DMS53 treated with DMSO at 0.1 percent for 48 hours (cell line): ENCODE results near the gene UBA6.
"Not testable (repeated sequence)": the region's sequence is repeated elsewhere in the genome, so short reads cannot be mapped to it uniquely, and the experiment has no call there.

Experiments
- DNase-seq: peaks from one replicate; lab custom pipeline; 2025; ENCODE audit not compliant: unreplicated experiment; lab: John Stamatoyannopoulos, UW

Gene UBA6

DNA sequence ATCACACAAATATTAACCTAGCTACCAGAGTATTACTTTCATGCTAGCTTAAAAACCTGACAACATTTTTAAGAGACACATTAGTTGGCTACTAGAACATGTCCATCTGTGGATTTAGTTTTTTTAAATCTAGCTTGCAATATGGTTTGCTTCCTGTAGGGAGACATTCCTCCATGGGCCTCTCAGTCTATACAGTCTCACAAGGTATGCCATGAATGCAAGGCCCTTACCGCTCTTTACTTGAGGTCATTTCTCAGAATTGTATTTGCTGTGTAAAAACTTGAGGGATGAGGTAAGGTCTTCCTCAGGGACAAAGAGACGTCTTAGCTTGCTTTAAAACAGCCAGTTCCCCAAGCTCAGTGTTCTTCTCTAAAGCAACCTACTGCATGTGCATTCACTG is 26.9 kb downstream of the UBA6 start:
- DNase-seq, result no peak

DNA sequence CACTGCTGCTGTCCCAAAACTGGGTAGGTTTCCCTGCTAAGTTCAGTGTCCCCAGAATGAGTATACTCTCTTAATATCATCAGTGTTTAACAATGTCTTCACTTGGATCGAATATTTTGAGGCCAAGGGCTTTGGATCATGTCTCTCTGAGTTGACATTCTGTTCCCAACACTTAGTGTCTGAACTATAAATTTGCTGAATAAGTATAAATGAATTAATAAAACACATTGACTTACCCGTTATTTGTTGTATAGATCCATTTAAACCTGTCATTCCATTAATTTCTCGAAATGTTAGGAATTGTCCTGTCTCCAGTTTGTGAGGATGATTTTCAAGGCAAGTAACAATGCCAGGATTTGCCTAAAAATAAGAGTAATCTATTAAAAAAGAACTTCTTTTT is 32.6 kb downstream of the UBA6 start:
- DNase-seq, result no peak

DNA sequence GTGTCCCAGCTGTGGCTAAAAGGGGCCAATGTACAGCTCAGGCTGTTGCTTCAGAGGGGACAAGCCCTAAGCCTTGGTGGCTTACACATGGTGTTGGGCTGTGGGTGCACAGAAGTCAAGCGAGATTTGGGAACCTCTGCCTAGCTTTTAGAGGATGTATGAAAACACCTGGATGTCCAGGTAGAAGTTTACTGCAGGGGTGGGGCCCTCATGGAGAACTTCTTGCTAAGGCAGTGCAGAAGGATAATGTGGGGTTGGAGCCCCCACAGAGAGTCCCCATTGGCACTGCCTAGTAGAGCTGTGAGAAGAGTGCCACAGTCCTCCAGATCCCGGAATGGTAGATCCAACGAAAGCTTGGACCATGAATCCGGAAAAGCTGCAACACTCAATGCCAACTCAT is 40.5 kb downstream of the UBA6 start:
- DNase-seq, result no peak

DNA sequence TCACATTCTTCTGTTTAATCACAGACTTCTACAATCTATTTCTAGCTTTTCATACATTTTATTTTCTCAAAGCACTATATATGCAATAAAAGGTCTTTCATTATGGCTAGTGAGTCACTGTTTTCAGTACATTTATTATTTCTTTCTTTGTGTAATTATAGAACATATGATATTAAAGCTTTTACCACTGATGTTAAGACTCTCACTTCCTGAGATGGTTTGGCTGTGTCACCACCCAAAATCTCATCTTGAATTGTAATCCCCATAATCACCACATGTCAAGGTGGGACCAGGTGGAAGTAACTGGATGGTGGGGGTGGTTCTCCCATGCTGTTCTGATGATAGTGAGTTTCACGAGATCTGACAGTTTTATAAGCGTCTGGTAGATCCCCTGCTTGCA is 41.9 kb downstream of the UBA6 start:
- no peak for DNase-seq

DNA sequence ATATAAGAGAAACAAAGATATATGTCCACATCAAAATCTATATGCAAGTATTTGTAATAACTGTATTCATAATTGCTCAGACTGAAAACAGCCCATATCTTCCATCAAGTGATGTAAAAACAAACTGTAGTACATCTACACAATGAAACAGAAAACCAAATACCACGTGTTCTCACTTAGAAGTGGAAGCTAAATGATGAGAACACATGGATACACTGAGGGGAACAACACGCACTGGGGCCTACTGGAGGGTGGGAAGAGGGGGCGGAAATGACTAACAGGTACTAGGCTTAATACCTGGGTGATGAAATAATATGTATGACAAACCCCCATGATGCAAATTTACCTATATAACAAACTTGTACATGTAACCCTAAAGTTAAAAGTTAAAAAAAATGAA is 42.7 kb downstream of the UBA6 start:
- no peak for DNase-seq

DNA sequence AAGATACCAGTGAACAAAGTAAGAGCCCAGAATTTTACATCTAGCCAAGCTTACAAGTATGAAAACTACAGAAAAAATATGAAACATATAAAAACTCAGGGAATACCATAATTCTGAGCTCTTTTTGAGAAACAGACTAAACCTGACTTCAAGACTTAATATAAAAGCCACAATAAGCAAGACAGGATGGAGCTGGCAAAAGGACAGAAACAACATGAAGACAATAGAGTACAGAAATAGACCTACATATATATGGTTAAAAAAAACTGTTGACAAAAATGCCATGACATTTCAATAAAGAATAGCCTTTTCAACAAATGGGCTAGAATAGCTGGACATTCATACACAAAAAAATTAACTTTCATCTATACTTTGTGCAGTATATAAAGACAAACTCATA is 49.4 kb downstream of the UBA6 start:
- no peak for DNase-seq

DNA sequence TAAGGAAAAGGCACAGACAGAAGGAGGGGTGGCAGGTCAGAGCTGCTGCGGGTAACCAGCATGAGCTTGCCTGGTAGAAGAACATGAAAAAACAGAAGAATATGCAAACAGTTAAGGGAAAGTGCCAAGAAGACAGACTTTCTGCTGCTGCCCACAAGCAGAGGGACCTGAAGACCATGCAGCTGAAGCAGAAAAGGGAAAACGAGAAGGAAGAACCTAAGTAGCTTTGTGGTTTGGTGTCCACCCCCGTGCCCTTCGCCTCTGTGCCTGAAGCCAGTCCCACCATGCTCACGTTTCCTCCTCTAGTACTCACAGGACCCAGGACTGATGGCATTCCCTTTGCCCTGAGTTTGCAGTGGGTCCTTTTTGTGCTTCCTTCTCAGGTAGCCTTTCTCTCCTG is 62.8 kb downstream of the UBA6 start:
- no peak for DNase-seq

DNA sequence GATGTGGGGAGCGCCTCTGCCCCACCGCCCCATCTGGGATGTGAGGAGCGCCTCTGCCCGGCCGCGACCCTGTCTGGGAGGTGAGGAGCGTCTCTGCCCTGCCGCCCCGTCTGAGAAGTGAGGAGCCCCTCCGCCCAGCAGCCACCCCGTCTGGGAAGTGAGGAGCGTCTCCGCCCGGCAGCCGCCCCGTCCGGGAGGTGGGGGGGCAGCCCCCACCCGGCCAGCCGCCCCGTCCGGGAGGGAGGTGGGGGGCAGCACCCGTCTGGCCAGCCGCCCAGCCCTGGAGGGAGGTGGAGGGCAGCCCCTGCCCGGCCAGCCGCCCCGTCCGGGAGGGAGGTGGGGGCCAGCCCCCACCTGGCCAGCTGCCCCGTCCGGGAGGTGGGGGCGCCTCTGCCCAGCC is 64.0 kb downstream of the UBA6 start:
- DNase-seq, result not testable (repeated sequence)

DNA sequence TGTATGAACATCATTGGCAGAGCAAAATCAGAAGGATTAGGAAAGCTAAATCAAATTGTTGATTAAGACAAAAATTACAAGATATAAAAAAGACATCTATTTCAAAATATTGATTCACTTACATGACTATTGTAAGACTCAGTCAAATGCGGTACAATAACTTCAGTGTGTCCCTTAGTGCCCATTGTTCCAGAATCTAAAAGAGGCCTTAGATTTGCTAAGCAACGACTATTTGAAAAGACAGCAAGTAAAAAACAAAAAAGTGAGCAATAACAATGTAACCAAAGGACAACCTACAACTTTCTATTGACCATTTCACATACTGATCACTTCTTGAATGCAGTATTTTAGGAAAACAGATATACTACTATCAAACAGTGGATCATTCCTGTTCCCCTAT is 65.6 kb downstream of the UBA6 start:
- DNase-seq, result no peak

DNA sequence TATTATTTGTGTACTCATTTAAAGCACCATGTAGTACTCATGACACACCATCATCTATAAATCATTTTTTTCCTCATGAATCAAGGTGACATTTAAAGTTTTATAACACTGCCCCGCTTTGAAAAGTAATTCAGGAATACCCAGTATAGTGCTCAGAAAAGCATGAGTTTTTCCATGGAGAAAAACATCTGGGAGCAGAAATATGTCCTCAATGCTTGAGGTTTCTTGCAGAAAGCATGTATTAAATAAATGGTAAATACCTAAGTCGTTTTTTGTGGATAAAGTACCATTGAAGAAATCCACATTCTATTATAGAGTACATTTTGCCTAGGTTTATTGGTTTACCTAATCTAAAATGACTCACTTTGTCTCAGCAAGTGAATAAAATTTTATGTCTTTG is 66.2 kb downstream of the UBA6 start:
- no peak for DNase-seq

DNA sequence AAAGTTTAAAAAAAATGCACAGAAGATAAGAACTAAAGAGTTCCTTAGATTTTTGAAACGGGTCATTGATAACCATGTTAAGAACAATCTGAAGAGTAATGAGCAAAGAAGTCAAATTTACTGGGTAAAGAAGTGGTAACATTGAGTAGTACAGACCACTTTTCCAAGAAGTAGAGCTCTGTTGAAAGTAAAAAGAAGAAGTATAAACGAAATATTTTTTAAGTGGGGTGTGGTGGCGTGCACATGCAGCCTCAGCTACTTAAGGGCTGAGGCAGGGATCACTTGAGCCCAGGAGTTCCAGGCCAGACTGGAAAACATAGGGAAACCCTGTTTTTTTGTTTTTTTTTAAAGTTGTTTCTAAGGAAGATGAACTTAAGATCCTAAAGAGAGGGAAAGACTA is 68.5 kb downstream of the UBA6 start:
- no peak for DNase-seq

DNA sequence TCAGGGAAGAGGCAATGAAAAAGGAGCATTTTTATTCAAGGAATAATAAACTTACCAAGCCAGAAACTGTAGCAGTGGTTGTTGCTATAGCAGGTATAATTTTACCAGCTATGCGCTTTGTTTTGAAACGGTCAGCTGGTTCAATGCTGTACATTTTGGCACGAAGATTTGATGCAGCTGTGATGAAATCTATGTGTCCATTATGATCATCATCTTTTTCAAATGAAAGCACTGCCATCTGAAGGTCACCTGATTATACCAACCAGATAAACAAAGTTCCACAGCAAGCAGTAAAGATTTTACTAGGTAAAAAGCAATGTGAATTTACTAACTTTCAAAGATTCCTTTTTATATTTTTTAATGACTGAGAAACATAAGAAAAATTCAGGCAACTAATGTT is 76.0 kb downstream of the UBA6 start:
- no peak for DNase-seq

DNA sequence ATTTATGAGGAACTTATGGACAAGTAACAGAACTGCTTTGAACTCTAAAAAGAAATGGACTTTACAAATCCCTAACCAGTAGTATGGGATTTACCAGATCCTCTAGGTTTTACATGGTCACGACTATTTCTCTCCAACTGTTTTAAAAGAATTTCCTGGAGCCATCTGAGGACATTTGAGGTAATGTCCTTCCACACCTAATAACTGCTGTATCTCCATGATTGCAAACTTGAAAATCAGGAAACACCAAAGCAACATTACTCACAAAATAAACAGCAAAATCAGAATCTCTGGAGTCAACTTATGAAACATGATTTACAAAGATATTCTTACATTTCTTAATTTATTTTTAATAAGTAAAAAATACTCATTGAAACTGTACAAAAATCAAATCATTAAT is 84.5 kb downstream of the UBA6 start:
- DNase-seq, result no peak

DNA sequence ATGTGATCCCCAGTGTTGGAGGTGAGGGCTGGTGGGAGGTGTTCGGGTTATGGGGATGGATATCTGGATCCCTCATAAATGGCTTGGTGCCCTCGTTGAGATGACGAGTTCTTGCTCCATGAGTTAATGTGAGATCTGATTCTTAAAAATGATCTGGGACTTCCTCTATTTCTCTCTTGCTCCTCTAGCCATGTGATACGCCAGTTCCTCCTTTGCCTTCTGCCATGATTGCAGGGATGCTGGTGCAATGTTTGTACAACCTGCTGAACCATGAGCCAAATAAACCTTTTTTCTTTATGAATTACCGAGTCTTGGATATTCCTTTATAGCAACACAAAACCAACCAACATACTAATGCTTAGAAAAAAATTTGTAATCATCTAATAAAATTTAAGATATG is 85.8 kb downstream of the UBA6 start:
- no peak for DNase-seq

DNA sequence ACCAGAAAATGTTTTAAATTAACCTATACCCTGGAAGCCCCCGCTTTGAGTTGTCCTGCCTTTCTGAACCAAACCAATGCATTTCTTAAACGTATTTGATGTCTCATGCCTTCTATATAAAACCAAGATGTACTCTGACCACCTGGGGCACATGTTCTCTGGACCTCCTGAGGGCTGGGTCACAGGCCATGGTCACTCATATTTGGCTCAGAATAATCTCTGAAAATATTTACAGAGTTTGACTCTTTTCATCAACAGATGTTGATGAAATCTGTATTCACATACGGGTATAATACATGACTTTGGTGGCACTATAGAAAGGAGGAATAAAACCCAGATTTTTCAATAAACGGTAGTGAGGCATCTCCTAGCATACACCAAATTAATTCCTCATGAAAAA is 86.8 kb downstream of the UBA6 start:
- DNase-seq, result no peak

DNA sequence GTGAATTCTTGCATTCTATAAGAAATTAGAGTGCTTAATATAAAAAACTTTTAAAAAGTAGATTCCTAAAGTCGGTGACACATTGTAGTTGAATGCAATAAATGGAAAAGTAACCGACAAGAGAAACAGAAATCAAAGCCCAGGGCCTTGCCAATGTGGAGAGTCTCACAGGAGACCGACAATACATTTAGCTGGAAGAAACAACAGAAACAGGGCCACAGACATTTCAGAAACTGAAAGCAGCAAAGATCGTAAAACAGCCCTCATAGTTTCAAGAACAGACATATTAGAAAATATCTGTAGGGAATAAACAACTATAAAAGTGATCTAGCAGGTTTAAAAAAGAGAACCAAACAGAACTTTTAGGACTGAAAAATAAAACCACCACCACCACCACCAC is 92.9 kb downstream of the UBA6 start:
- no peak for DNase-seq

DNA sequence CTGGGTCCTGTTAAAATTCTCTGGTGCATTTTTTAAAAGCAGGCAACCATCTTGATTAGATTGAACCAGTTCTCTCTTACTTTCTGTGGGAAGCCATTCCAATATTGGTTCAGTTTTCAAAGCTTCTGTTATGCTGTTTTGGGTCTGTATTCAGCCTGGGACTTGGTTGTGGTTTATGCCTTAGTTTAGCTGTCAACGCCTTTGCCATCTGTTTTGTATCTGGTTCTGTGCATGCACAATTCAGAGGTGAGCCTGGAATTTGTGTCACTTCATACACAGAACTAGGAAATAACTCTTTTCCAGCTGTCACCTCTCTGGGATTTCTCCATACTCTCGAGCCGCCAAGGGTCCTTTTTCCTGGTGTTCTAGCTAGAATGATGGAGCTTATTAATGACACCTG is 96.2 kb downstream of the UBA6 start:
- no peak for DNase-seq

DNA sequence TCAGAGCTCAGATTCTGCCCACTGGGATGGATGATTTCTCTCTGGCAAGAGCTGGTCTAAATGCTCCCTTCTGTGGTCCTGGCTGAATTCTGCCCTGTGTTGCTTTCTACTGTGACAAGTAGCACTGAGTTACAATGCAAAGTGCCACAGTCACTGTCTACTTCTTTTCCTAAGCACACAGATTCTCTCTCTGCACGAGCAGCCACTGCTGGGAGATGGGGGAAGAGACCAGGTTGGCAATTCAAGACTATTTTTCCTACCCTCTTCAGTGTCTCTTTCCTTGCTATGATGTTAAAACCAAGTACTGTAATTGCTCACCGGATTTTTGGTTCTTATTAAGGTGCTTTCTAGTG is 97.0 kb downstream of the UBA6 start:
- DNase-seq, result no peak

DNA sequence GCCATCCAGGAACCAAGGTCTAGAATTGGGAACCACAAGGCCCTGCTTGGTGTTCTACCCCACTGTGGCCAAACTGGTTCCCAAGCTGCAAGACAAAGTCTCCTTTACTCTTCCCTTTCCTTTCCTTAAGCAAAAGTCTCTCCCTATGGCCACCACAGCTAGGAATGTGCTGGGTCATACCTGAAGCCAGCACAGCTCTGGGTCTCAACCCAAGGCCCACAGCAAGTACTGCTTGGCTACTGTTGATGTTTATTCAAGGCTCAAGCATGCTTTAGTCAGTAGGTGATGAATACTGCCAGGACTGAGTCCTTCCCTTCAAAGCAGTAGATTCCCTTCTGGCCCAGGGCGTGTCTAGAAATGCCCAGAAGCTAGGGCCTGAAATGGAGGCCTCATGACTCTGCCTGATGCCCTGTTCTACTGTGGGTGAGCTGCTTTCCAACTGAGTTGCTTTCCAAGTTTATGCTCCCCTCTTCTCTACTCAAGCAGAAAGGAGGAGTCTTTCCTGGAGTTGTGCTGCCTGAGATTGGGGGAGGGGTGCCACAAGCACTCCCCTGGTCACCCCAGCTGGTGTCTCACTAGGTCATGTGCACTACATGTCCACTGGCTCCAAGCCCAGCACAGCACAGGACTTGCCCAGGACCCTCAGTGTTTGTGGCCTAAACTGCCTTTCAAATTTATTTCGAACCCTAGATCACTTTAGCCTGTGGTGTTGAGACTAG is 97.5 kb downstream of the UBA6 start:
- no peak for DNase-seq

DNA sequence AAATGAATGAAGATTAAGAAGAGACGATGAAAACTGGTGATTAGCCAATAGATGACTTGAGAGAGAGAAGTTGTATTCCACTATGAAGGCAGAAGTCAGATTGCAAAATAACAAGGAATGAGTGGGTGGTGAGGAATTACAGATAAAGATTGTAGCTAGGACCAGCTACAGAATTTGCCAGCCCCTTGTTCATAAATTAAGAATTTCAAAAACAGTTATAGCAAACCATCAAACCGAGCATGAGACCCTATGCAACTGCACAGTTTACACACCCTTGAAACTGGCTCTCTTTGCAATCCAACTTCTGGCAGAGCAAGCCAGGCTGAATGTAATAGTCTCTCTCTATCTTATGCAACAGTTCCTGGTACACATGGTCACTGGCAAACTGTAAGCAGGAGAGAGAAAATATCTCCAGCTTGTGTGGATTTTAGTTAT is 107.2 kb downstream of the UBA6 start:
- no peak for DNase-seq

DNA sequence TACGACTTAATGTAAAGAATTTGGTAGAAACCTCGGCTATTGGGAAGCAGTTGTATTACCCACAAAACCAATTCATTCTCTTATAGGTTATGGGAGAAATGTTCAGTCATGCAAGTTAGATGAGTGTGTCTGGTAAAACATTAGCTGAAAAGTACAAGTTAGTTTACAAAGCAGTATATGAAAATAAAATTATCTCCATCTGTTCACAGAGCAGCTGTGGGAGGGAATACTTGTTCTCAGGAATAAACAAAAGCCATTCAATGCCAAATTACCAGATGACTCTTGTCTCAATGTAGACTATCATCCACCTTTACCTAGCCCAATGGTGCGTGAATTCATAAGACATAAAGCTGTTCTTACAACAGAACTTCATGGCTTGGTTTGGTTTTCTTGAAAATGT is 113.8 kb downstream of the UBA6 start:
- no peak for DNase-seq

DNA sequence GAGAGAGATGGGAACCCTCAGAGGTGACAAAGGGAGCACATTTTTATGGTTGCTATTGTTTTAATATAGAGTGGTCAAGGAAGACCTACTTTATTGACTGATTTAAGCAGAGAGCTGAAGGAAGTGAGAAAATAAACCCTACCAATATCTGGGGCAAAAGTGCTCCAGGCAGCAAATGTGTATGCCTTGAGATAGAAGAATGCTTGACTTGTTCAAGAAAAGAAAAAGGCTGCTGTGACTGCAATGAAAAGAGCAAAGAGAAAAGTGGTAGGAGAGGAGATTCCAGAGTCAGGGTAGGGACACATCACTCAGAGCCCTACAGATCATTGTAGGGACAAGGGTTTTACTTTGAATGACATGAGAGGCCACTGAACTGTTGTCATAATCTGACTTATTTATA is 116.5 kb downstream of the UBA6 start:
- DNase-seq, result no peak

DNA sequence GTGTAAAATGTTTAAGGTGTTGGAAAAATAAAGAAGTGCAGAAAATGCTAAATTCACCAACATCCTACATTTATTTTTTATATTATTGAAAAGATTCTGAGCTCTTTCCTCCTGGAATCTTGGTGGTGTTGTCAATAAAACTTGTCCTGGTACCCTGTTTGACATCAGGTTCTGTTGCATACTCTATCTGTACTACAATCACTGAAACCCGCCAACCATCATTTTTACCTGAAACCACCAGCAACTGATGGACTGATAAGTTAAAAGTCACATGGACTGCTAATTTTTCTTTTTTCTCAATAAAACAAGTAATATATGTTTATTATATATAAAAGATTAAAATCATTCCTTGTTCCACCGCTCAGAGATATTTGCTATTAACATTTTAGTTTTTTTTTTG is 119.0 kb downstream of the UBA6 start:
- DNase-seq, result no peak
